Measurements from ENCODE around the gene IL21R.
A peak's percentile ranks its signal among the peaks of the same experiment; 100 is the strongest.

Gene IL21R

GRCh38 chr16:27401768-27402568, at the start of gene IL21R:
IL21R (plus strand) TSS chr16:27402174; CDS start chr16:27430072, 27,898 bp downstream.
- peak within 1 kb of the TSS in 18 of 21 experiments; percentile 0 to 94 (median 60) for H3K27ac ChIP-seq
- H3K4me3 ChIP-seq, result peak within 1 kb of the TSS; percentile 23 to 42 (median 32)

DNA sequence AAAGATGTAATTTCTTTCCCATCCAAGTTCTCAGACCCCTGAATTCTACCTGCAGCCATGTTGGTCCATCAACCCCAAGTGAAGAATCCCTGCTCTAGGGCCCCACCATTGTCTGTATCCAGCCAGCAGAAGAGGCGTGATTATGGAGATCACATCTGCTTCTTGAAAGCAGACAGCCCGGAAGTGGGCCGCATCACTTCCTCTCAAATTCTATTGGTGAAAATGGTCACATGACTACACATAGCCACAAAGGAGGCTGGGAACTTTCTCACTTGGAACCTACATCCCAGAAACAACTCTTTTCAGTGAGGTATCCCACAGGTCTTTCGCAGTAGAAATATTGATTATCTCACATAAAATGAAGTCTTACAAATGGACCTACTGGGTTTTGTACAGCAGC, 48.1 kb upstream of the IL21R start:
- no peak overlapping the region for H3K27ac ChIP-seq

GRCh38 chr16:27355610-27356009, 46.4 kb upstream of the IL21R start:
- Histone ChIP-seq H3K4me3 (no peak overlapping the region), H3K27ac (peak overlapping the region in 2 of 21 experiments; percentile 2 to 34)

More for the DNA sequence above, 48.1 kb upstream of the IL21R start:
- no peak overlapping the region for H3K4me3 ChIP-seq

DNA sequence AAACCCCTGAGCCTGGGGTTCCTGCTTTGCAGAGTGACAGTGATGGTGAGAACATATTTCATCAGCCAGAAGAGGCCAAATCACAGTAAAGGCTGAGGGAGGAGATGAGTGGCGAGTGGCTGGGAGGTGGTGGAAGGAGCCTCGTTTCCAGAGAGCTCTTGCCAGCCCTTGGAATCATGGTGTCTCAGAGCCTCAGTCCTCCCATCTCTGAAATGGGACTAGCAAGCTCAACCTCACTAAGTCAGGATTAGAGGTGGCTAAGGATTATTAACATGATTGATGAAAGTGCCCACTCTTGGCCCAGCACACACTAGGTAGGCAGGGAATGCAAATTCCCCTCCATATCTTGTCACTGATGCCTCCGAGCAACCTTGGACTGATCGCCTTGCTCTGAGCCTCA, 45.2 kb upstream of the IL21R start:
- no peak overlapping the region for H3K27ac ChIP-seq

GRCh38 chr16:27359051-27359450, 42.9 kb upstream of the IL21R start:
- peak overlapping the region in 3 of 21 experiments; percentile 21 to 51 (median 26) for H3K27ac ChIP-seq

More for the DNA sequence above, 45.2 kb upstream of the IL21R start:
- no peak overlapping the region for H3K4me3 ChIP-seq

DNA sequence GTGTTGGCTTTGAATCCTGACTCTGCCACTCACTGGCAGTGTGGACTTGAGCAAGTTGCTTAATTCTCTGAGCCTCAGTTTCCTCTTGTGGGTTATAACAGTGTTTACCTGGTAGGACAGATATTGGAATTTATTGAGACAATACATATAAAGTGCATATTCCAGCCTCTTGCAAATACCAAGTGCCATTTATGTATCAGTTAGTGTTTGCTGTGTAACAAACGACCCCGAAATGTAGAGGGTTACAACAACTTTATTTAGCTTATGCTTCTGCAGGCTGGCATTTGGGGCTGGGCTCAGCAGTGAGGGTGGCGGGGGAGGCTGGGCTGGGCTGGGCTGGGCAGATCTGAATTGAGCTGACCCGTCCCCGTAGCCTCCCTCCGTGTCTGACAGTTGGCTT, 42.4 kb upstream of the IL21R start:
- H3K27ac ChIP-seq, result peak overlapping the region in 1 of 21 experiments; percentile 51

More at GRCh38 chr16:27359051-27359450, 42.9 kb upstream of the IL21R start:
- H3K4me3 ChIP-seq, result no peak overlapping the region

DNA sequence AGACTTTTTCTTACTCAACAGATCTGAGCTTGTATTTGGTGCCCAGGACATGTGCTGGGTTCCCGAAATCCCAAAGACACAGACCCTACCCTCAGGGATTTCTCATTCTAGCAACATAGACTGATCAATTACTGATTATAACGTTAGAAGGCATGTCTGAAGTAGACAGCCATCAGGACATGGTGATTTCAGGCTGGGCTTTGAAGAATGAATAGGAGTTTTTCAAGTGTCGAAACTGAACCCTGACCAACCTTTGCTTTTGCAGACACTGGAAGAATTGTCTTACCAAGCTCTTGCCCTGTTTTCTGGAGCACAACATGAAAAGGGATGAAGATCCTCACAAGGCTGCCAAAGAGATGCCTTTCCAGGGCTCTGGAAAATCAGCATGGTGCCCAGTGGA, 40.0 kb upstream of the IL21R start:
- Histone ChIP-seq H3K27ac (no peak overlapping the region), H3K4me3 (no peak overlapping the region)

More for the DNA sequence above, 42.4 kb upstream of the IL21R start:
- no peak overlapping the region for H3K4me3 ChIP-seq

DNA sequence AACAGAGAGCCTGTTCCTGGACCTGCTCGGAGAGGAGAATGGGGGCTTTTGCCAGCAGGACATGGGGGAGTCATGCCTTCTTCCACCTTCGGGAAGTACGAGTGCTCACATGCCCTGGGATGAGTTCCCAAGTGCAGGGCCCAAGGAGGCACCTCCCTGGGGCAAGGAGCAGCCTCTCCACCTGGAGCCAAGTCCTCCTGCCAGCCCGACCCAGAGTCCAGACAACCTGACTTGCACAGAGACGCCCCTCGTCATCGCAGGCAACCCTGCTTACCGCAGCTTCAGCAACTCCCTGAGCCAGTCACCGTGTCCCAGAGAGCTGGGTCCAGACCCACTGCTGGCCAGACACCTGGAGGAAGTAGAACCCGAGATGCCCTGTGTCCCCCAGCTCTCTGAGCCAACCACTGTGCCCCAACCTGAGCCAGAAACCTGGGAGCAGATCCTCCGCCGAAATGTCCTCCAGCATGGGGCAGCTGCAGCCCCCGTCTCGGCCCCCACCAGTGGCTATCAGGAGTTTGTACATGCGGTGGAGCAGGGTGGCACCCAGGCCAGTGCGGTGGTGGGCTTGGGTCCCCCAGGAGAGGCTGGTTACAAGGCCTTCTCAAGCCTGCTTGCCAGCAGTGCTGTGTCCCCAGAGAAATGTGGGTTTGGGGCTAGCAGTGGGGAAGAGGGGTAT, 39.3 kb upstream of the IL21R start:
- H3K4me3 ChIP-seq, result no peak overlapping the region
- H3K27ac ChIP-seq, result peak overlapping the region in 1 of 21 experiments; percentile 23

DNA sequence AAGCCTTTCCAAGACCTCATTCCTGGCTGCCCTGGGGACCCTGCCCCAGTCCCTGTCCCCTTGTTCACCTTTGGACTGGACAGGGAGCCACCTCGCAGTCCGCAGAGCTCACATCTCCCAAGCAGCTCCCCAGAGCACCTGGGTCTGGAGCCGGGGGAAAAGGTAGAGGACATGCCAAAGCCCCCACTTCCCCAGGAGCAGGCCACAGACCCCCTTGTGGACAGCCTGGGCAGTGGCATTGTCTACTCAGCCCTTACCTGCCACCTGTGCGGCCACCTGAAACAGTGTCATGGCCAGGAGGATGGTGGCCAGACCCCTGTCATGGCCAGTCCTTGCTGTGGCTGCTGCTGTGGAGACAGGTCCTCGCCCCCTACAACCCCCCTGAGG, 38.7 kb upstream of the IL21R start:
- H3K4me3 ChIP-seq, result no peak overlapping the region
- peak overlapping the region in 1 of 21 experiments; percentile 17 for H3K27ac ChIP-seq

GRCh38 chr16:27363797-27364196, 38.2 kb upstream of the IL21R start:
- H3K27ac ChIP-seq, result peak overlapping the region in 3 of 21 experiments; percentile 16 to 25 (median 17)

DNA sequence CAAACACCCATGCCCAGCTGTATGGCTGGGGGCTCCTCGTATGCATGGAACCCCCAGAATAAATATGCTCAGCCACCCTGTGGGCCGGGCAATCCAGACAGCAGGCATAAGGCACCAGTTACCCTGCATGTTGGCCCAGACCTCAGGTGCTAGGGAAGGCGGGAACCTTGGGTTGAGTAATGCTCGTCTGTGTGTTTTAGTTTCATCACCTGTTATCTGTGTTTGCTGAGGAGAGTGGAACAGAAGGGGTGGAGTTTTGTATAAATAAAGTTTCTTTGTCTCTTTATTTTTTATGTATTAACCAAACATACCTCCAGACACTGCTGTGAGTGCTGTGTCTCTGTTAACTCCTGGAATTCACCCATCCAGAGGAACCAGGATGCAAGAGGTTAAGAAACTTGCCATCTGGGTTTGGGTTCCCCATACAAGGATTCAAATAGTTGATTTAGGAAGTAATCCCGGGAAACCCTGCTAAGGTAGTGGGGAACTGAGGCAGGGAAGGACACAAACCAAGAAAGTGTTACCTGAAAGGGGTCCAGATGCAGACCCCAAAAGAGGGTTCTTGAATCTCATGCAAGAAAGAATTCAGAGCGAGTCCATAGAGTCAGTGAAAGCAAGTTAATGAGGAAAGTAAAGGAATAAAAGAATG, 37.4 kb upstream of the IL21R start:
- Histone ChIP-seq H3K4me3 (no peak overlapping the region), H3K27ac (peak overlapping the region in 7 of 21 experiments; percentile 13 to 60 (median 17))

More at GRCh38 chr16:27363797-27364196, 38.2 kb upstream of the IL21R start:
- no peak overlapping the region for H3K4me3 ChIP-seq

- H3K4me3 ChIP-seq, result no peak overlapping the region
- H3K27ac ChIP-seq, result peak overlapping the region in 8 of 21 experiments; percentile 13 to 60 (median 30)
Measured at GRCh38 chr16:27365142-27366089, 36.6 kb upstream of the IL21R start.

GRCh38 chr16:27366687-27367460, 35.1 kb upstream of the IL21R start:
- H3K27ac ChIP-seq, result peak overlapping the region in 16 of 21 experiments; percentile 27 to 86 (median 70)
- peak overlapping the region in 1 of 7 experiments; percentile 3 for H3K4me3 ChIP-seq

GRCh38 chr16:27367461-27368357, 34.3 kb upstream of the IL21R start:
- Histone ChIP-seq H3K27ac (peak overlapping the region in 18 of 21 experiments; percentile 31 to 86 (median 71)), H3K4me3 (peak overlapping the region in 5 of 7 experiments; percentile 1 to 18 (median 12))

DNA sequence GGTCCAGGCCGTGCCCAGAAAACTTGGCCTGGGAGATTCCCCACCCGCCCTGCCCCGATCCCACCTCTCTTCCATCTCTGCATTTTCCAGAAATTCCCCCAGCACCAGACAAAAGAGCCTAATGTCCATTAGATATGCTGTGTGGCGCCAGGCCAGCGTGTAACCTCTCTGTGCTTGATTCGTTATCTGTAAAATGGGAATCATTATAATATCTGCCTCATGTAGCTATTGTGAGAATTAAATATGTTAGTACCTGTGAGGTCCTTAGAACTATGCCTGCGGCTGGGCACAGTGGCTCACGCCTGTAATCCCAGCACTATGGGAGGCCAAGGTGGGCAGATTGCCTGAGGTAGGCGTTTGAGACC, 33.6 kb upstream of the IL21R start:
- H3K4me3 ChIP-seq, result peak overlapping the region in 2 of 7 experiments; percentile 1 to 13
- H3K27ac ChIP-seq, result peak overlapping the region in 9 of 21 experiments; percentile 33 to 86 (median 76)

GRCh38 chr16:27369806-27370205, 32.2 kb upstream of the IL21R start:
- Histone ChIP-seq H3K27ac (no peak overlapping the region), H3K4me3 (no peak overlapping the region)

GRCh38 chr16:27370318-27370717, 31.7 kb upstream of the IL21R start:
- no peak overlapping the region for H3K4me3 ChIP-seq
- no peak overlapping the region for H3K27ac ChIP-seq
